Activated CD4-positive, alpha-beta T cell treated with anti-CD3 and anti-CD28 coated beads, Interleukin-2, amount 50 U/mL, for 48 hours (primary cell): Measurements from ENCODE around the gene CSGALNACT2.
A peak's percentile ranks its signal among the peaks of the same experiment; 100 is the strongest.

Experiments
- DNase-seq, 2 experiments: peaks; one replicate each; pipeline ENCODE4 v3.0.0-alpha.2; 2020

The CSGALNACT2 gene

GRCh38 chr10:43190289-43190688 lies 52.0 kb downstream of the CSGALNACT2 start:
- DNase-seq = no peak

- DNase-seq = no peak
These were observed 52.5 kb downstream of the CSGALNACT2 start for GRCh38 chr10:43190775-43191174.

GRCh38 chr10:43192884-43193283 lies 54.6 kb downstream of the CSGALNACT2 start:
- no peak for DNase-seq

- no peak for DNase-seq
These were observed 55.3 kb downstream of the CSGALNACT2 start for GRCh38 chr10:43193496-43194080.

- DNase-seq = no peak
These were observed 56.0 kb downstream of the CSGALNACT2 start for GRCh38 chr10:43194266-43194665.

GRCh38 chr10:43194859-43195258 lies 56.6 kb downstream of the CSGALNACT2 start:
- DNase-seq = no peak

GRCh38 chr10:43195557-43195956 lies 57.3 kb downstream of the CSGALNACT2 start:
- DNase-seq = no peak

GRCh38 chr10:43196131-43196980 lies 58.1 kb downstream of the CSGALNACT2 start:
- DNase-seq = no peak

GRCh38 chr10:43196981-43197833 lies 59.0 kb downstream of the CSGALNACT2 start:
- no peak for DNase-seq

GRCh38 chr10:43197834-43198681 lies 59.8 kb downstream of the CSGALNACT2 start:
- DNase-seq = peak; percentile 32 to 41

- no peak for DNase-seq
These were observed 60.4 kb downstream of the CSGALNACT2 start for GRCh38 chr10:43198682-43199005.

GRCh38 chr10:43199088-43199683 lies 60.9 kb downstream of the CSGALNACT2 start:
- no peak for DNase-seq

- DNase-seq = no peak
These were observed 61.7 kb downstream of the CSGALNACT2 start for GRCh38 chr10:43199684-43200537.

GRCh38 chr10:43200538-43201390 lies 62.5 kb downstream of the CSGALNACT2 start:
- DNase-seq = no peak

- no peak for DNase-seq
These were observed 63.4 kb downstream of the CSGALNACT2 start for GRCh38 chr10:43201545-43202131.

GRCh38 chr10:43202224-43202656 lies 64.0 kb downstream of the CSGALNACT2 start:
- peak; percentile 64 to 71 for DNase-seq

- peak; percentile 48 to 57 for DNase-seq
These were observed 64.6 kb downstream of the CSGALNACT2 start for GRCh38 chr10:43202657-43203447.

- DNase-seq = peak; percentile 26 to 27
These were observed 65.3 kb downstream of the CSGALNACT2 start for GRCh38 chr10:43203448-43204041.
